Neural crest cell (in vitro differentiated cells): ENCODE measurements around the gene EPHA4. TPM values are rescaled to one million over a fixed set of nuclear protein-coding genes. Genes with fewer than 3 reads are reported as not detected.

ENCODE experiments used
- DNase-seq: peaks from one replicate; pipeline ENCODE4 v3.0.0; 2021; ENCODE audit warnings: low read depth, mixed read lengths, low spot score
- H3K27ac Mint-ChIP-seq: one replicate; pipeline ENCODE4 v1.8.0; 2021; ENCODE audit warnings: mild to moderate bottlenecking, mixed read lengths; ENCODE audit not compliant: unreplicated experiment
- H3K27me3 Mint-ChIP-seq: 2 replicates; pipeline ENCODE4 v1.8.0; 2021; ENCODE audit warnings: low read depth, mild to moderate bottlenecking, mixed read lengths
- H3K36me3 Mint-ChIP-seq: 2 replicates; pipeline ENCODE4 v1.8.0; 2021; ENCODE audit warnings: low read depth, mild to moderate bottlenecking, mixed read lengths
- H3K4me1 Mint-ChIP-seq: 2 replicates; pipeline ENCODE4 v1.8.0; 2021; ENCODE audit warnings: mixed read lengths
- H3K4me3 Mint-ChIP-seq: one replicate; pipeline ENCODE4 v1.8.0; 2021; ENCODE audit warnings: mild to moderate bottlenecking, mixed read lengths
- H3K9me3 Mint-ChIP-seq: 2 replicates; pipeline ENCODE4 v1.8.0; 2021; ENCODE audit warnings: mixed read lengths
- CTCF ChIP-seq: fragments of 200-600 bp; sonication (generic); conservative IDR thresholded peaks from 2 replicates; pipeline ENCODE4 v1.5.0; 2021; ENCODE audit warnings: antibody characterized with exemption, mild to moderate bottlenecking
- total RNA-seq: library from RNA; stranded (reverse); gene quantifications from 2 replicates; pipeline ENCODE4 v1.2.1, GENCODE V29; 2021

EPHA4 gene
- total RNA-seq, 1 donor from 2014 or later, result 108 TPM

DNA sequence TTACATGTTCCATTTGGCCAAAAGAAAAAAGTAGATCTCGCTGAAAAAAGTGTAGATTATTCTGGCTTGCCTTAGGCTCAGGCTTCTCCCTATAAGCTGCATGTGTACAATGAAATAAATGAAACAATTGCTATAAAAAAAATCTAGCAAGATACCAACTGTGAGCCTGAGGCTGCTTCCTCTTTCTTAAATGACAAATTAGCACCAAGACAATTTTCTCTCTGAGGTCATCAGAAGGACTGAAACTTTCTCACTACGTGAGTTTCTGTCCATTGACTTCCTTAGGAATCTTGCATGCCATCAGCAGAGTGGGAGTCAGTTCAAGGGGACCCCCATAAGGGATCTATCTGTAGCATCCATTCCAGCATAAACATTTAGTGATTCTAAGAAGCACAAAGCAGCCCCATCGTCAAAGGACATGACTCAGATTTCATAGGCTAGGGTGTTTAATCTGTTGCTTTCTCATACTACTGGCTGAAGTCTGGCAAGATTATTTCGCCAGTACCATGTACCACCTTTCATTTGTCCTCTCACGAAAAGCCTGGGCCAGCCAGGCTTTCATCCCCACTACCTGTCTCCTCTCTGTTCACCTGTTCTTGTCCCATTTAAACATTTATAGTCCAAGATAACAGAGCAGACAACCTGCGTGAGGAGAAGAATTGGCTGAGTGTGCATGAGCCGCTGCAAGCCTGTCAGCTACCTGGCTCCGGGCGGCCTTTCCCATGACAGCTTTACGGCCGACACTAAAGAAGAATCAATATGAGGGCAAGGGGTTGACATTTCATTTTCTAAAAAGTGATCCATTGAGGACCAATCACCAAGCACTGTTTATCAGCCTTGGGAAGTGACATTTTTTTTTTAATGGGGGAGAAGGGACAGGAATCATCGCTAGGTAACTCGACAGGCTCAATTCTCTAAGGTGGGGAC is 120.0 kb downstream of the EPHA4 start:
- H3K27ac Mint-ChIP-seq, result no peak overlapping the region
- peaks cover 21% of the 10 kb centered on the region for H3K36me3 Mint-ChIP-seq
- TF ChIP-seq CTCF, result no peak
- no peak overlapping the region for H3K4me3 Mint-ChIP-seq
- H3K27me3 Mint-ChIP-seq, result no peaks in the 10 kb centered on the region
- no peaks in the 10 kb centered on the region for H3K9me3 Mint-ChIP-seq
- peaks cover 26% of the 10 kb centered on the region for H3K4me1 Mint-ChIP-seq
- no peak for DNase-seq

DNA sequence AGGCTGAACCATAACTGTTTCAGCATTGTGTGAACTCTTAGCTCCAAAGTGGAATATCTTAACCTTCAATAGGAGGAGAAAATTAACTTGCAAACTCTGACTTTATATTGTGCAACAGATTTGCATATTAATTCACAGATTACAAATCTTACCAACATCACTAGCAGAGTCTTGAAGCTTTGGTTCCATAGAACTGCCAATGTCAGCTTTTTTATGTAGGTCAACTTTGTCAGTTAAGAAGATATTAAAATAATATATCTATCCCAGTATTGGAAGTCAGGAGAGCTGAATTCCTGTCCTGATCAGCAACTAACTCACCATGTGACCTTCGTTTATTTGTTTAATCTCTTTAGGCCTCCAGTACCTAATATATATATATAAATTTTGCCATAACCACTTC is 121.8 kb downstream of the EPHA4 start:
- Mint-ChIP-seq H3K27ac (no peak overlapping the region), H3K36me3 (peaks cover 16% of the 10 kb centered on the region), H3K9me3 (no peaks in the 10 kb centered on the region), H3K27me3 (no peaks in the 10 kb centered on the region), H3K4me3 (no peak overlapping the region), H3K4me1 (peaks cover 26% of the 10 kb centered on the region)
- no peak for DNase-seq
- no peak for TF ChIP-seq CTCF

DNA sequence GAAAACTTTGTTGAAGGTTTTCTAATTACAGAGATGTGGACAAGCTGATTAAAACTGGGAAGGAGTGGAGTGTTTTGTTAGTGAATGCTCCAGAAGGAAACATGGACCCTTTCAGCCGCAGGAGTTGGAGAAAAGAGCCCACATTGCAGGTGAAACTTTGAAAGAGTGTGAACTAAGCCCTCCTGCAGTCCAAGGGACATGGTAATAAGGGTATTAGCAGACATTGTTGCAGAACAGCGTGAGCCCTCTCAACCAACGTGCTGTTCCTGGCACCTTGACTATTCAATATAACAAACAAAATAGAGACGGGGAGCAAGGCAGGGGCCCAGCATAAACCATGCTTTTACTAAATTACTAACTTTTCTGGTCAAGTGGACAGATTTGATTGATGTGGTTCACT is 122.7 kb downstream of the EPHA4 start:
- no peak overlapping the region for H3K27ac Mint-ChIP-seq
- no peaks in the 10 kb centered on the region for H3K27me3 Mint-ChIP-seq
- DNase-seq, result no peak
- peaks cover 10% of the 10 kb centered on the region for H3K36me3 Mint-ChIP-seq
- H3K4me1 Mint-ChIP-seq, result peaks cover 23% of the 10 kb centered on the region
- no peak for TF ChIP-seq CTCF
- H3K9me3 Mint-ChIP-seq, result no peaks in the 10 kb centered on the region
- no peak overlapping the region for H3K4me3 Mint-ChIP-seq

- no peaks in the 10 kb centered on the region for H3K27me3 Mint-ChIP-seq
- no peaks in the 10 kb centered on the region for H3K9me3 Mint-ChIP-seq
- H3K4me3 Mint-ChIP-seq, result no peak overlapping the region
- H3K4me1 Mint-ChIP-seq, result peaks cover 20% of the 10 kb centered on the region
- peaks cover 8% of the 10 kb centered on the region for H3K36me3 Mint-ChIP-seq
- H3K27ac Mint-ChIP-seq, result no peak overlapping the region
- no peak for TF ChIP-seq CTCF
- DNase-seq, result no peak
Observed at GRCh38 chr2:221448844-221449390, 123.2 kb downstream of the EPHA4 start.

DNA sequence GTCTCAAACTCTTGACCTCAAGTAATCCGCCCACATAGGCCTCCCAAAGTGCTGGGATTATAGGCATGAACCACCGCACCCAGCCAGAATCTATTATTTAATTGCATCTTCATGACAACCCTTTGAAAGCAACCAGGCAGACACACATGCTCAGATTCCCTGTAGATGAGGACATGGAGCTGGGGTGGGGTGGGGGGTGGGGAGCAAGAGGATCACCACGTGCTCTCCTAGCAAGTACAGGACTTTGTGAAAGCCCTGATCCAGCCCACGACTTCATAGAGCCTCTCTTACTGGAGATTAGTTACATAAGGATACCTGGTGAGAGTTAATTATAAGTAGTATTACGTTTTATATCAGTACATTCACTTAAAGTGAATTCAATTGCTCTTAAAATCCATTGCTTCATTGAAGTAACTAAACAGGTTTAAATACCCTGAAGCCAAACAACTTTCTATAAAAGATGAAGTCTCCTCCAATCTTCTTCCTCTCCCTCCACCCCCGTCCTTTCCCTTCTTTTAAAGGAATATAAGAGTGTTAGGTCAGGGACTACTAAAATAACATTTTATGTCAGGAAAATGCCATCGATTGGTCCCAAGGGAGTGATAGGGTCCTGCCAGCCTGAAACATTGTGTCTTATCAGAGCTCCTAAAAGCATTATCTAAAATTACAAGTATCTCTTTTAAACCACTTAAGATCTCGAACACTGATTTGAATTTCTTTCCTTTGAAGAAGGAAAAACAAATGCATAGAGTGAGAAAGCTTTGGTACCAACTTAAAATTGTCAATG is 123.9 kb downstream of the EPHA4 start:
- DNase-seq, result no peak
- Mint-ChIP-seq H3K27ac (no peak overlapping the region), H3K4me3 (no peak overlapping the region), H3K27me3 (no peaks in the 10 kb centered on the region), H3K9me3 (no peaks in the 10 kb centered on the region), H3K36me3 (peaks cover 11% of the 10 kb centered on the region), H3K4me1 (peaks cover 20% of the 10 kb centered on the region)
- no peak for TF ChIP-seq CTCF
